Measurements from ENCODE around the gene USP34. TPM values are rescaled to one million over a fixed set of nuclear protein-coding genes. Genes with fewer than 3 reads are reported as not detected.

The USP34 gene
- total and polyA plus RNA-seq, 2 experiments from 2014 or later = 42.4 to 94.5 TPM

DNA sequence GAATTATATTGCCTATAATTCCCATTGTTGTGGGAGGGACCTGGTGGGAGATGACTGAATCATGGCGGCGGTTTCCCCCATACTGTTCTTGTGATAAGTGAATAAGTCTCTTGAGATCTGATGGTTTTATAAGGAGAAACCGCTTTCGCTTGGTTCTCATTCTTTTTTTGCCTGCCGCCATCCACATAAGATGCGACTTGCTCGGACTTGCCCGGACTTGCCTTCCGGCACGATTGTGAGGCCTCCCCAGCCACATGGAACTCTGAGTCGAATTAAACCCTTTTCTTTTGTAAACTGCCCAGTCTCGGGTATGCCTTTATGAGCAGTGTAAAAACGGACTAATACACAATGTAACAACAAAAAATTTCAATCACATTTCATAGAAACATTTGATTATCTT, 193.1 kb downstream of the USP34 start:
- H3K4me1 ChIP-seq (ENCODE audit: low read depth) = no peaks in the 10 kb centered on the region
- H3K4me3 ChIP-seq = no peak overlapping the region
- DNase-seq (ENCODE audit: low read depth in 1 of 2, low spot score in 1 of 2) = no peak
- peaks cover 60% of the 10 kb centered on the region for H3K36me3 ChIP-seq
- no peaks in the 10 kb centered on the region for H3K27me3 ChIP-seq
- TF ChIP-seq, protein P1, sequence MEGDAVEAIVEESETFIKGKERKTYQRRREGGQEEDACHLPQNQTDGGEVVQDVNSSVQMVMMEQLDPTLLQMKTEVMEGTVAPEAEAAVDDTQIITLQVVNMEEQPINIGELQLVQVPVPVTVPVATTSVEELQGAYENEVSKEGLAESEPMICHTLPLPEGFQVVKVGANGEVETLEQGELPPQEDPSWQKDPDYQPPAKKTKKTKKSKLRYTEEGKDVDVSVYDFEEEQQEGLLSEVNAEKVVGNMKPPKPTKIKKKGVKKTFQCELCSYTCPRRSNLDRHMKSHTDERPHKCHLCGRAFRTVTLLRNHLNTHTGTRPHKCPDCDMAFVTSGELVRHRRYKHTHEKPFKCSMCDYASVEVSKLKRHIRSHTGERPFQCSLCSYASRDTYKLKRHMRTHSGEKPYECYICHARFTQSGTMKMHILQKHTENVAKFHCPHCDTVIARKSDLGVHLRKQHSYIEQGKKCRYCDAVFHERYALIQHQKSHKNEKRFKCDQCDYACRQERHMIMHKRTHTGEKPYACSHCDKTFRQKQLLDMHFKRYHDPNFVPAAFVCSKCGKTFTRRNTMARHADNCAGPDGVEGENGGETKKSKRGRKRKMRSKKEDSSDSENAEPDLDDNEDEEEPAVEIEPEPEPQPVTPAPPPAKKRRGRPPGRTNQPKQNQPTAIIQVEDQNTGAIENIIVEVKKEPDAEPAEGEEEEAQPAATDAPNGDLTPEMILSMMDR (IDR thresholded peaks at IDR 0.05; ENCODE audit: low read depth, low read length) = no peak
- H3K9me3 ChIP-seq (ENCODE audit: low read depth) = no peaks in the 10 kb centered on the region
- H3K27ac ChIP-seq = no peak overlapping the region

DNA sequence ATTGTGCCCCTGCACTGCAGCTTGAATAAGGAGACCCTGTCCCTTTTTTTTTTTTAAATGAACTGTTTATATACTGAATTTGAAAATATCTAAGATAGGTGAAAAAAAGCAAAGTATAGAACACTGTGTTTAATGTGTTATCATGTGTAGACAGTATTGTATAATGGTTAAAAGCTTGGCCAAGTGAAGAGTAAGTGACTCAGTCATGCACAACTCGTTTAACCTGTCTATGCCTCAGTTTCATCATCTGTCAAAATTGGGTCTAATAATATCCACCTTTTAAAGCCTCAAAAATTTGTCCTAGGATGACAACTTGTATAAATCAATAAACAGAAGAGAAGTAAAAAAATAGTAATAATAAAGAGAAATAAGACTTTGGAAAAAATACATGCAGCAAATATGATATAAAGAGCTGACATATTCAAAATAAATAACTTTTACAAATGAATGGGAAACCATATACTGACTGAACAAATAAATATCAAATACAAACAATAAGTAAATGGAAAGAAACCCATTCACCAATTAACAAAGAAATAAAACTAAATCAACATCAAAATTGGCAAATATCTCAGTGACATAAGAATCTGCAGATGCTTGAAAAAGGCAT, 195.2 kb downstream of the USP34 start:
- Histone ChIP-seq H3K4me1 (ENCODE audit: low read depth) (no peaks in the 10 kb centered on the region), H3K36me3 (peaks cover 47% of the 10 kb centered on the region), H3K9me3 (ENCODE audit: low read depth) (no peaks in the 10 kb centered on the region), H3K4me3 (no peak overlapping the region), H3K27me3 (no peaks in the 10 kb centered on the region), H3K27ac (no peak overlapping the region)
- no peak for DNase-seq (ENCODE audit: low read depth in 1 of 2, low spot score in 1 of 2)
- TF ChIP-seq, protein P1 (IDR thresholded peaks at IDR 0.05; ENCODE audit: low read depth, low read length) = no peak

DNA sequence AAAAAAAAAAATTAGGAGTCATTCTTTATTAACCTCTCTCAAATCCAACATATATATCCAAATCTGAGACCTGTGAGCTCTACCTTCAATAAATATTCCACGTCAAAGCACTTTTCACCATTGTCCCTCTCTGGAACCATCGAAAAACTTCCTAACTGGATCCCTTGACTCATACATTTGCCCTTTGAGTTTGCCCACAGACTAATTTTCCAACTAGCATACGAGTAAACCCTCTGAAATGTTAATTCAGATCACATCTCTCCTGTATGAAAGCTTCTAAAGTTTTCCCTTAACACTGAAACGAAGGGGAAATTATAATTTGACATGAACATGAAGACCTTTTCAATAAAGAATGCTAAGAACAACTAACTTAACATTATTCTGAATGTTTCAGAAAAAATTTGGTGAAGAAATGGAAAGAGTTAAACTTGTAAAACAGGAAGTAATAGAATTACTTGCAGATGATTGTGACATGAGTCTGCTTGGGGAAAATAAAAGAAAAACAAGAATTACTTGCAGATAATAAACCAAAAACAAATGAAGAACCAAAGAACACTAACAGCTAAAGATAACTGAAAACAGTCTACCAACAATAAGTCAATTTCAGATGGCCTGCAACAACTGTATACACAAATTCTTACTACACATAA, 198.3 kb downstream of the USP34 start:
- Histone ChIP-seq H3K27me3 (no peaks in the 10 kb centered on the region), H3K9me3 (ENCODE audit: low read depth) (no peaks in the 10 kb centered on the region), H3K4me1 (ENCODE audit: low read depth) (no peaks in the 10 kb centered on the region), H3K36me3 (peaks cover 28% of the 10 kb centered on the region), H3K4me3 (no peak overlapping the region), H3K27ac (no peak overlapping the region)
- TF ChIP-seq, protein P1 (IDR thresholded peaks at IDR 0.05; ENCODE audit: low read depth, low read length) = no peak
- no peak for DNase-seq (ENCODE audit: low read depth in 1 of 2, low spot score in 1 of 2)

DNA sequence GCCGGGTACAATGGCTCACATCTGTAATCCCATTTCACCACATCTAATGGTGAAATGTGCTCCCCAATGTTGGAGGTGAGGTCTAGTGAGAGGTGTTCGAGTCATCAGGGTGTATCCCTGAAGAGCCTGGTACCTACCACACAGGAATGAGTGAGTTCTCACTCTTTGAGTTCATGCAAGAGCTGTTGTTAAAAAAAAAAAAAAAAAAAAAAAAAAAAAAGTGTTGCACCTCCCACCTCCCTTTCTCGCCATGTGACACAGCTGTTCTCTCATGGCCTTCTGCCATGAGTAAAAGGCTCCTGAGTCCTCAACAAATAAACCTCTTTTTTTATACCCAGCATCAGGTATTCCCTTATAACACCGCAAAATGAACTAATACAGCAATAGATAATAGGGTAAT, 202.6 kb downstream of the USP34 start:
- Histone ChIP-seq H3K36me3 (peaks cover 16% of the 10 kb centered on the region), H3K4me1 (ENCODE audit: low read depth) (no peaks in the 10 kb centered on the region), H3K27me3 (no peaks in the 10 kb centered on the region), H3K9me3 (ENCODE audit: low read depth) (no peaks in the 10 kb centered on the region), H3K27ac (no peak overlapping the region), H3K4me3 (no peak overlapping the region)
- DNase-seq (ENCODE audit: low read depth in 1 of 2, low spot score in 1 of 2) = no peak
- TF ChIP-seq, protein P1 (IDR thresholded peaks at IDR 0.05; ENCODE audit: low read depth, low read length) = no peak

DNA sequence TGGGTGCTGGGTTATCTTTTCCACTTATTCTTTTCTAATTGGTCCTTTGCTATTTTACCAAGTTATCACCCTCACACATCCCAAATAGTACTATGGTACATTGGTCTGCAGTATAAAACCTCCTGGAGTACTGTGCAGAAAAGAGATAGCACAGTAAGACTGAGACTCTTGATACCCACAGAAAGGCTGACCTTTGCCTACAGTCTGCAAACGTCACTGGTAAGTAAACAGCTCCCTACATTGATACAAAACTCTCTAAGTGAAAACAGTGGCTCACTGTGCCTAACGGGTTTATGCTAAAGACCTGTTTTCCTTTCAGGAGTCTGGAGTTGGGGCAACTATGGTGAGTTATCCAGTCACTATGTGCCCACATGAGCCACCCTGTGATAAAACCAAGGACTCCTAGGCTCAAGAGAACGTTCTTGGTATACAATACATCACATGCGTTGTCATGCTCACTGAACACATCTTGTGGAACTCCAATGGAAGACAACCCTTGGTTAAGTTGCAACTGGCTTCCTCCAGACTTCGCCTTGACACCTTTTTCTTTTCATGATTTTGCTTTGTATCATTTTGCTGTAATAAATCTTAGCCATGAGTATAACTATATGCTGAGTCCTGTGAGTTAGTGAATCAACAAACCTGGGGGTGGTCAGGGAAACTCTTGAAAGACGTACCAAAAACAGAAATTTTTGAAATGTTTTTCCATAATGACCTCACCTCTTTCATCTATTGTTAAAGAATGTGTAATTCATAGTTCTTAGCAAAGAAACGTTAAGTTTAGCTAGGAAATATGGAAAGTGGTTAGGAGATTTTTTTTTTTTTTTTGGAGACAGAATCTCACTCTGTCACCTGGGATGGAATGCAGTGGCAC, 204.0 kb downstream of the USP34 start:
- H3K9me3 ChIP-seq (ENCODE audit: low read depth) = no peaks in the 10 kb centered on the region
- no peak for DNase-seq (ENCODE audit: low read depth in 1 of 2, low spot score in 1 of 2)
- no peaks in the 10 kb centered on the region for H3K27me3 ChIP-seq
- TF ChIP-seq, protein P1 (IDR thresholded peaks at IDR 0.05; ENCODE audit: low read depth, low read length) = no peak
- H3K4me1 ChIP-seq (ENCODE audit: low read depth) = no peaks in the 10 kb centered on the region
- peak overlapping the region; percentile 42 for H3K27ac ChIP-seq
- H3K4me3 ChIP-seq = no peak overlapping the region
- H3K36me3 ChIP-seq = peaks cover 9% of the 10 kb centered on the region
